HCT116 (cell line): ENCODE data around the gene ERBB4. TPM values are rescaled to one million over a fixed set of nuclear protein-coding genes. Genes with fewer than 3 reads are reported as not detected.

Experiments used
- ATAC-seq: fragments of 200-7000 bp; cut with Tn5 transposase; 2 replicates; pipeline ENCODE4 v1.9.1; 2020; ENCODE audit warnings: mild to moderate bottlenecking, moderate library complexity
- BruUV-seq: library from RNA; stranded (reverse); fragments of 400-500 nt; replicated peaks from 2 replicates; lab custom pipeline; 2021; lab: Mats Ljungman, UMichigan
- CTCF ChIA-PET: fragments of 300-600 bp; sonication (Branson Sonifier 250); formaldehyde crosslinking; loops from one replicate; lab custom pipeline; 2021; ENCODE audit warnings: antibody characterized with exemption; lab: Charles Lee
- POLR2A ChIA-PET: fragments of 300-600, 350-600 bp; sonication (Branson Sonifier 250); formaldehyde crosslinking; loops from one replicate; lab custom pipeline; 2021; ENCODE audit warnings: antibody characterized with exemption; lab: Charles Lee
- RAD21 ChIA-PET, 2 experiments: fragments of 300-600 bp; sonication (Branson Sonifier 250); formaldehyde crosslinking; loops; one replicate each; lab custom pipeline; 2023; ENCODE audit warnings: low total read pairs in 2 of 2; ENCODE audit not compliant: uncharacterized antibody in 2 of 2, unreplicated experiment in 2 of 2, low non-redundant PET in 1 of 2; lab: Charles Lee
- DNase-seq: peaks from one replicate; pipeline ENCODE4 v3.0.0-alpha.2; 2010; ENCODE audit warnings: low read depth, low spot score
- H2AFZ ChIP-seq: fragments of 200-600 bp; shearing (Covaris generic), sonication (generic); 2 replicates; pipeline ENCODE4 v1.6.1; 2017; ENCODE audit warnings: low read depth, mixed run types, mixed read lengths, antibody characterized with exemption, low read length; ENCODE audit not compliant: poor library complexity, severe bottlenecking
- H3K27ac ChIP-seq: 2 replicates; pipeline ENCODE4 v1.5.1; 2012; ENCODE audit warnings: low read depth, low read length
- H3K27me3 ChIP-seq: fragments of 200-600 bp; sonication (generic); 2 replicates; pipeline ENCODE4 v1.6.1; 2016; ENCODE audit warnings: mixed run types, low read length, mixed read lengths; ENCODE audit not compliant: insufficient read depth
- H3K36me3 ChIP-seq, 2 experiments: fragments of 200-500 bp in 1 of 2; fragments of 200-600 bp in 1 of 2; sonication (Bioruptor generic) in 1 of 2; sonication (generic) in 1 of 2; 2 replicates each; pipeline versions ENCODE4 v1.5.1 to v1.6.1; 2014 to 2016; ENCODE audit warnings: low read length in 2 of 2, inconsistent platforms in 1 of 2, mixed read lengths in 1 of 2, mixed run types in 1 of 2; ENCODE audit not compliant: insufficient read depth in 2 of 2, control insufficient read depth in 1 of 2
- H3K4me1 ChIP-seq, 2 experiments: fragments of 200-600 bp in 1 of 2; sonication (generic) in 1 of 2; 2 replicates each; pipeline versions ENCODE4 v1.5.1 to v1.6.1; 2012 to 2017; ENCODE audit warnings: low read length in 2 of 2, inconsistent platforms in 1 of 2, mild to moderate bottlenecking in 1 of 2, mixed read lengths in 1 of 2, mixed run types in 1 of 2, moderate library complexity in 1 of 2; ENCODE audit not compliant: insufficient read depth in 2 of 2, control insufficient read depth in 1 of 2
- H3K4me2 ChIP-seq: fragments of 200-600 bp; sonication (generic); 2 replicates; pipeline ENCODE4 v1.6.1; 2017; ENCODE audit warnings: mixed run types, low read length, mixed read lengths
- H3K4me3 ChIP-seq, 2 experiments: fragments of 200-600 bp in 1 of 2; sonication (generic) in 1 of 2; replicated peaks in 1 of 2; 2 replicates each; pipeline ENCODE4 v1.5.1; 2011 to 2016; ENCODE audit warnings: low read length in 2 of 2, control low read depth in 1 of 2, low read depth in 1 of 2, mild to moderate bottlenecking in 1 of 2, mixed read lengths in 1 of 2, mixed run types in 1 of 2
- H3K79me2 ChIP-seq: fragments of 200-600 bp; sonication (generic); 2 replicates; pipeline ENCODE4 v1.6.1; 2017; ENCODE audit warnings: mild to moderate bottlenecking, mixed run types, low read length, moderate library complexity, mixed read lengths; ENCODE audit not compliant: insufficient read depth
- H3K9ac ChIP-seq: fragments of 200-600 bp; sonication (generic); 2 replicates; pipeline ENCODE4 v1.6.1; 2016; ENCODE audit warnings: low read length, mixed read lengths
- H3K9me2 ChIP-seq: fragments of 200-600 bp; sonication (generic), shearing (Covaris generic); 2 replicates; pipeline ENCODE4 v1.6.1; 2017; ENCODE audit warnings: mixed run types, mild to moderate bottlenecking, moderate library complexity; ENCODE audit not compliant: insufficient read depth
- H3K9me3 ChIP-seq, 2 experiments: fragments of 200-500 bp in 1 of 2; fragments of 200-600 bp in 1 of 2; sonication (Bioruptor generic) in 1 of 2; sonication (generic) in 1 of 2; 2 replicates each; pipeline ENCODE4 v1.6.1; 2014 to 2017; ENCODE audit warnings: low read length in 2 of 2, mixed read lengths in 2 of 2, inconsistent platforms in 1 of 2, low read depth in 1 of 2, mild to moderate bottlenecking in 1 of 2, mixed run types in 1 of 2, moderate library complexity in 1 of 2; ENCODE audit not compliant: control insufficient read depth in 1 of 2, insufficient read depth in 1 of 2
- H4K20me1 ChIP-seq: fragments of 200-600 bp; sonication (generic), shearing (Covaris generic); 2 replicates; pipeline ENCODE4 v1.6.1; 2017; ENCODE audit warnings: mixed run types, mild to moderate bottlenecking, moderate library complexity; ENCODE audit not compliant: insufficient read depth
- ATF3 ChIP-seq: IDR thresholded peaks from 2 replicates; pipeline ENCODE4 v1.6.1; 2012
- CBX3 ChIP-seq: IDR thresholded peaks from 2 replicates; pipeline ENCODE4 v1.6.1; 2012; ENCODE audit warnings: low read depth
- CEBPB ChIP-seq: IDR thresholded peaks from 2 replicates; pipeline ENCODE4 v1.6.1; 2012; ENCODE audit warnings: low read depth
- CTCF ChIP-seq, 3 experiments: fragments of 200-600 bp in 1 of 3; sonication (generic) in 1 of 3; IDR thresholded peaks in 2 of 3; conservative IDR thresholded peaks in 1 of 3; 2 replicates each; pipeline ENCODE4 v1.5.1; 2012 to 2017; ENCODE audit warnings: low read depth in 2 of 3, low read length in 2 of 3, antibody characterized with exemption in 1 of 3, borderline replicate concordance in 1 of 3, control low read depth in 1 of 3, mild to moderate bottlenecking in 1 of 3, mixed read lengths in 1 of 3, mixed run types in 1 of 3, moderate library complexity in 1 of 3; ENCODE audit not compliant: insufficient read depth in 1 of 3
- ELF1 ChIP-seq: IDR thresholded peaks from 2 replicates; pipeline ENCODE4 v1.6.1; 2012; ENCODE audit warnings: low read depth, borderline replicate concordance
- EZH2 ChIP-seq: fragments of 200-600 bp; sonication (generic); IDR thresholded peaks from 2 replicates; pipeline ENCODE4 v1.6.1; 2017; ENCODE audit warnings: antibody characterized with exemption, mixed run types
- EZH2phosphoT487 ChIP-seq: fragments of 200-600 bp; IDR thresholded peaks from 2 replicates; pipeline ENCODE4 v1.6.1; 2018; ENCODE audit warnings: antibody characterized with exemption, borderline replicate concordance
- FOSL1 ChIP-seq: IDR thresholded peaks from 2 replicates; pipeline ENCODE4 v1.6.1; 2012; ENCODE audit warnings: low read depth
- JUND ChIP-seq: IDR thresholded peaks from 2 replicates; pipeline ENCODE4 v1.6.1; 2012
- POLR2A ChIP-seq: IDR thresholded peaks from 2 replicates; pipeline ENCODE4 v1.7.0; 2011; ENCODE audit warnings: borderline replicate concordance; ENCODE audit not compliant: insufficient read depth, insufficient read length; ENCODE audit errors: extremely low read depth
- POLR2AphosphoS5 ChIP-seq: IDR thresholded peaks from 2 replicates; pipeline ENCODE4 v1.6.1; 2011; ENCODE audit warnings: mild to moderate bottlenecking, low read depth, low read length, moderate library complexity
- RAD21 ChIP-seq: IDR thresholded peaks from 2 replicates; pipeline ENCODE4 v1.6.1; 2012; ENCODE audit warnings: low read depth, mild to moderate bottlenecking
- SP1 ChIP-seq: IDR thresholded peaks from 2 replicates; pipeline ENCODE4 v1.6.1; 2012; ENCODE audit warnings: low read depth
- SRF ChIP-seq: IDR thresholded peaks from 2 replicates; pipeline ENCODE4 v1.6.1; 2012; ENCODE audit warnings: low read depth
- YY1 ChIP-seq: IDR thresholded peaks from 2 replicates; pipeline ENCODE4 v1.6.1; 2011; ENCODE audit warnings: low read length, low read depth, moderate library complexity, mild to moderate bottlenecking; ENCODE audit not compliant: insufficient replicate concordance; ENCODE audit errors: extremely low read depth
- ZBTB33 ChIP-seq: IDR thresholded peaks from 2 replicates; pipeline ENCODE4 v1.6.1; 2011; ENCODE audit warnings: mild to moderate bottlenecking, low read length, moderate library complexity; ENCODE audit not compliant: insufficient replicate concordance; ENCODE audit errors: extremely low read depth
- ZFX ChIP-seq: fragments of 450-650 bp; IDR thresholded peaks from 2 replicates; pipeline ENCODE4 v1.6.1; 2017
- ZNF274 ChIP-seq: fragments of 200-500 bp; sonication (Bioruptor generic); IDR thresholded peaks from 2 replicates; pipeline ENCODE4 v1.6.1; 2014; ENCODE audit warnings: mild to moderate bottlenecking, low read depth, low read length, inconsistent platforms
- intact Hi-C: fragments of 100-400 bp; cut with micrococcal nuclease; formaldehyde crosslinking; loops from 2 replicates; pipeline ENCODE4 v1.10.0; 2022
- total RNA-seq: library from RNA; stranded (reverse); gene quantifications from one replicate; pipeline ENCODE4 v1.2.1, GENCODE V29; 2021; ENCODE audit not compliant: unreplicated experiment

Gene ERBB4
- total RNA-seq, 1 experiment from 2014 or later, result 0.10 TPM

- no peak overlapping the region for H2AFZ ChIP-seq
- H3K27ac ChIP-seq, result no peak overlapping the region
- H3K79me2 ChIP-seq, result no peaks in the 10 kb centered on the region
- intact Hi-C loops, result no loop called here
- DNase-seq (no peak), ATAC-seq (no peak)
- H3K27me3 ChIP-seq, result no peaks in the 10 kb centered on the region
- H3K9me3 ChIP-seq, result no peaks in the 10 kb centered on the region
- BruUV-seq, result no TSS peak
- POLR2A ChIA-PET, result no interaction called here
- CTCF ChIA-PET, result no interaction called here
- H3K4me2 ChIP-seq, result no peak overlapping the region
- no peaks in the 10 kb centered on the region for H3K36me3 ChIP-seq
- H4K20me1 ChIP-seq, result no peaks in the 10 kb centered on the region
- no peak for TF ChIP-seq CTCF (IDR thresholded peaks at IDR 0.05 in 2 of 3, conservative IDR thresholded peaks at IDR 0.05 in 1 of 3; ENCODE audit: borderline replicate concordance in 1 of 3, insufficient read depth in 1 of 3, low read depth in 2 of 3, low read length in 2 of 3)
- TF ChIP-seq CBX3, result no peak
- no peak for TF ChIP-seq EZH2
- TF ChIP-seq ZBTB33, result no peak
- no peak for TF ChIP-seq SP1
- TF ChIP-seq FOSL1, result no peak
- TF ChIP-seq JUND, result no peak
- no peak for TF ChIP-seq ATF3
- no peak for TF ChIP-seq CEBPB
- no peak for TF ChIP-seq EZH2phosphoT487
- no peak for TF ChIP-seq SRF
- TF ChIP-seq ELF1, result no peak
- TF ChIP-seq ZNF274, result no peak
- no peak for TF ChIP-seq RAD21
- no peak for TF ChIP-seq ZFX
- TF ChIP-seq POLR2A, result no peak
- no peak for TF ChIP-seq YY1
- TF ChIP-seq POLR2AphosphoS5, result no peak
- H3K4me3 ChIP-seq, result no peak overlapping the region
- H3K9ac ChIP-seq, result no peak overlapping the region
- no peaks in the 10 kb centered on the region for H3K4me1 ChIP-seq
- RAD21 ChIA-PET, result no interaction called here
- H3K9me2 ChIP-seq, result no peaks in the 10 kb centered on the region
Measured at GRCh38 chr2:211371465-211371864, 1167.1 kb downstream of the ERBB4 start.
